ENCODE data around the gene SYNM.
"Not testable (repeated sequence)": the region's sequence is repeated elsewhere in the genome, so short reads cannot be mapped to it uniquely, and the experiment has no call there.

SYNM gene

DNA sequence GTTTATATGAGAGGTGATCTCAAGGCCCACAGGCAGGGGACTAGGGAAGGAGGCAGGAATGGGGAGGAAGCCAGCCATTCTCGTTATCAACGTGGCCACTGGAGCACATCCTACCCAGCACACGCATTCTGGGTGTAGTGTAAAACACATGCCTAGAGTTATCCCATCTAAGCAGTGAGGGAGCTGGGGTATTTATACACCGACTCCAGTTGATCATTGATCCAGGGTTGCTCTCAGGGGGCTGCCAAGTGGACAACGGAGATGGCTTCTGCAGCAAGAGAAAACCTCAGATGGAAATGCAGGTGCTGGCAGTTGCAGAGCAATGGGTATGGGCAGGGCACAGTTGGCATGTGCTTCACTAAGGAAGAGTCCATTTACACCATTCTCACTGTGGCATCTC, 30.4 kb upstream of the SYNM start:
- TF ChIP-seq, protein P1, sequence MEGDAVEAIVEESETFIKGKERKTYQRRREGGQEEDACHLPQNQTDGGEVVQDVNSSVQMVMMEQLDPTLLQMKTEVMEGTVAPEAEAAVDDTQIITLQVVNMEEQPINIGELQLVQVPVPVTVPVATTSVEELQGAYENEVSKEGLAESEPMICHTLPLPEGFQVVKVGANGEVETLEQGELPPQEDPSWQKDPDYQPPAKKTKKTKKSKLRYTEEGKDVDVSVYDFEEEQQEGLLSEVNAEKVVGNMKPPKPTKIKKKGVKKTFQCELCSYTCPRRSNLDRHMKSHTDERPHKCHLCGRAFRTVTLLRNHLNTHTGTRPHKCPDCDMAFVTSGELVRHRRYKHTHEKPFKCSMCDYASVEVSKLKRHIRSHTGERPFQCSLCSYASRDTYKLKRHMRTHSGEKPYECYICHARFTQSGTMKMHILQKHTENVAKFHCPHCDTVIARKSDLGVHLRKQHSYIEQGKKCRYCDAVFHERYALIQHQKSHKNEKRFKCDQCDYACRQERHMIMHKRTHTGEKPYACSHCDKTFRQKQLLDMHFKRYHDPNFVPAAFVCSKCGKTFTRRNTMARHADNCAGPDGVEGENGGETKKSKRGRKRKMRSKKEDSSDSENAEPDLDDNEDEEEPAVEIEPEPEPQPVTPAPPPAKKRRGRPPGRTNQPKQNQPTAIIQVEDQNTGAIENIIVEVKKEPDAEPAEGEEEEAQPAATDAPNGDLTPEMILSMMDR (IDR thresholded peaks at IDR 0.05; ENCODE audit: insufficient read depth, low read depth, low read length, missing control alignments) = no peak
- no peak for DNase-seq (ENCODE audit: low read depth)
- no peak overlapping the region for H3K4me3 ChIP-seq (ENCODE audit: low read length)

DNA sequence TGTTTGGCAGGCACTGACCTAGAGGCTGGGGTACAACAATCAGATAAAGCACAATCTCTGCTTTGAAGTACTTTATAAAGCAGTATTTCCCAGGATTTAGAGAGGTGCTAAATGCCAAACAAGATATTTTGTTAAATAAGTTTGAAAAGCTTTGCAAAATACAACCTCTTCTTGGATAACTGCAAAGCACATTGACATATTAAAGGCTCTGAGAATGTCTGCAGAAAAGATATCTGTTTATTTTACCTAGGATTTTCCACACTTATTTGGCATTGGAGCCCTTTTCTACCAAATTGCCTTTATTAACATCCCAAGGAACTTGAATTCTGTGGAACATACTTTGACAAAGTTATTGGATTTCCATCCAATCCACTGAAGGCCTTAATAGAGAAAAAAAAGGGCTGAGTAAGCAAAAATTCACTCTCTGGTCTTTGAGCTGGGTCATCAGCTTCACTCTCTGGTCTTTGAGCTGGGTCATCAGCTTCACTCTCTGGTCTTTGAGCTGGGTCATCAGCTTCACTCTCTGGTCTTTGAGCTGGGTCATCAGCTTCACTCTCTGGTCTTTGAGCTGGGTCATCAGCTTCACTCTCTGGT, 29.7 kb upstream of the SYNM start:
- H3K4me3 ChIP-seq (ENCODE audit: low read length); DNase-seq (ENCODE audit: low read depth): not testable (repeated sequence)

DNA sequence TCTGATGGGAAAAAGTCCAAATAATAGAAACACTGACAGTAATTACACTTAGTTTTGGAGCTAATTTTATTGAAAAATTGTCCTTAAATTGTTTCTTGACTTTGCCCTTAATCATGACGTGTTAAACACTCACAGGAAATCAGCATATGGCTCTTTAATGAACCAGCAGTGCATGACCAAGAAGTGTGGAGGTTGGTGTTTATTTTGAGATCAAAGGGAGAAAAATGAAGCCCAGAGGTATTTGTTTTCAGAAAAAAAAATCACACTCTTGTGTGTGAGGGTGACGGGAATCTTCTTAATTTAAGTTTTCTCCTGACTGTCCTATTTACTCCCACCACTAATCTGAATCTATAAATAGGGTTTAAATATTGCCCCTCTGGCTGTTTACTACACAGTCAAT, 28.8 kb upstream of the SYNM start:
- H3K4me3 ChIP-seq (ENCODE audit: low read length) = no peak overlapping the region
- TF ChIP-seq, protein P1 (IDR thresholded peaks at IDR 0.05; ENCODE audit: insufficient read depth, low read depth, low read length, missing control alignments) = no peak
- no peak for DNase-seq (ENCODE audit: low read depth)

DNA sequence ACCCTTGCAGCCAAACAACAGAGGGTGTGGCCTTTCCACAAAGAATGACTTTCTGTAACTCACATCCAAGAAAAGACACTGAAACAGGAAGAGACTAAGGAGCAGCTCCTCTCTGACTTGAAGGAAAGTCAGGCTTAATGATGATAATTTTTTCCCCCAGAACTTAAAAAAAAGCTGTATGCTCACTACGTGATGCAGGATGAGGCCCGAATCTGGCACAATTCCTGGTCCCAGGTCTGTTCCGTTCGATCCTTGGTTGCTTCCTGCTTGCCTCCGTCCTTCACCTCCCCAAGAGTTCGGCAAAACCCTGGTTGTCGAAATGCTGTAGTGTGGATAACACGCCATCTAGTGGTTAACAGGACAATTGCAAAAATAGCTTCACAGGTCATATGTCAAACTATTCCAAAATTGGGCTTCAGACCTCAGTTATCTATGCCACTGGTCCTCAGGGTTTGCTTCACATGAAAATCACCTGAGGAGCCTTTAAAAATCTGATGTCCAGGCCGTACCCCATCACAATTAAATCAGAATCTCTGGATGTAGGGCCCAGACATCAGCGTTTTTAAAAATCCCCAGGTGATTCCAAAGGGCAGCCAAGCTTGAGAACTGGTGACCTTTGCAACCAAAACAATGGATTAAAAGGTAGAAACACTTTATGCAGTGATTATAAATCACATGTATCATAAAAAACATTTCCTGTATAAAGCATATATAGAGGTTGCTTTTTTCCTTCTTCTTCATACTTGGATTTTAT, 28.1 kb upstream of the SYNM start:
- peak; percentile 79 for DNase-seq (ENCODE audit: low read depth)
- peak overlapping the region; percentile 5 for H3K4me3 ChIP-seq (ENCODE audit: low read length)
- TF ChIP-seq, protein P1 (IDR thresholded peaks at IDR 0.05; ENCODE audit: insufficient read depth, low read depth, low read length, missing control alignments) = peak; percentile 86

DNA sequence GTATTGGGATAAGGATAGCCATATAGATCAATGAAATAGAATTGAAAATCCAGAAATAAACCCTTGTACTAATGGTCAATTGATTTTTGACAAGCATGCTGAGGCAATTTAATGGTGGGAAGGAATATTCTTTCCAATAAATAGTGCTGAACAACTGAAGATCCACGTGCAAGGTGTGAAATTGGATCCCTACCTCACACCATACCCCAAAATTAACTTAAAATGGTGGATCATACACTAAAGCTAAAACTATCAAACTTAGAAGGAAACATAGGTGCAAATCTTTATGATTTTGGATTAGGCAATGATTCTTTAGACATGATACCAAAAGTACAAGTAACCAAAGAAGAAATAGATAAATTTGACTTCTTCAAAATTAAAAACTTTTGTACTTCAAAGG, 22.1 kb upstream of the SYNM start:
- H3K4me3 ChIP-seq (ENCODE audit: low read length) = no peak overlapping the region
- TF ChIP-seq, protein P1 (IDR thresholded peaks at IDR 0.05; ENCODE audit: insufficient read depth, low read depth, low read length, missing control alignments) = no peak
- no peak for DNase-seq (ENCODE audit: low read depth)

DNA sequence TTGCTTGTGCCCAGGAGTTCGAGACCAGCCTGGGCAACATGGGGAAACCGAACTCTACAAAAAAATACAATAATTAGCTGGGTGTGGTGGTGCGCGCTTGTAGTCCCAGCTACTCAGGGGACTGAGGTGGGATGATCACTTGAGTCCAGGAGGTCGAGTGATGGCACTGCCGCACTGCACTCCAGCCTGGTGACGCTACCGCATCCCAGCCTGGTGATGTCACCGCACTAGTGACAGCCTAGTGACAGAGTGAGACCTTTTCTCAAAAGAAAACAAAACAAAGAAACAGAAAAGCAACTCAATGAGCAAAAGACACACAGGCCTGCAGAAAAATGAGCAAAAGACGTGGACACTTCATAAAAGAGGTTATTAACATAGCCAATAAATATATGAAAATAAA, 19.9 kb upstream of the SYNM start:
- DNase-seq (ENCODE audit: low read depth) = no peak
- H3K4me3 ChIP-seq (ENCODE audit: low read length) = no peak overlapping the region
- TF ChIP-seq, protein P1 (IDR thresholded peaks at IDR 0.05; ENCODE audit: insufficient read depth, low read depth, low read length, missing control alignments) = no peak

DNA sequence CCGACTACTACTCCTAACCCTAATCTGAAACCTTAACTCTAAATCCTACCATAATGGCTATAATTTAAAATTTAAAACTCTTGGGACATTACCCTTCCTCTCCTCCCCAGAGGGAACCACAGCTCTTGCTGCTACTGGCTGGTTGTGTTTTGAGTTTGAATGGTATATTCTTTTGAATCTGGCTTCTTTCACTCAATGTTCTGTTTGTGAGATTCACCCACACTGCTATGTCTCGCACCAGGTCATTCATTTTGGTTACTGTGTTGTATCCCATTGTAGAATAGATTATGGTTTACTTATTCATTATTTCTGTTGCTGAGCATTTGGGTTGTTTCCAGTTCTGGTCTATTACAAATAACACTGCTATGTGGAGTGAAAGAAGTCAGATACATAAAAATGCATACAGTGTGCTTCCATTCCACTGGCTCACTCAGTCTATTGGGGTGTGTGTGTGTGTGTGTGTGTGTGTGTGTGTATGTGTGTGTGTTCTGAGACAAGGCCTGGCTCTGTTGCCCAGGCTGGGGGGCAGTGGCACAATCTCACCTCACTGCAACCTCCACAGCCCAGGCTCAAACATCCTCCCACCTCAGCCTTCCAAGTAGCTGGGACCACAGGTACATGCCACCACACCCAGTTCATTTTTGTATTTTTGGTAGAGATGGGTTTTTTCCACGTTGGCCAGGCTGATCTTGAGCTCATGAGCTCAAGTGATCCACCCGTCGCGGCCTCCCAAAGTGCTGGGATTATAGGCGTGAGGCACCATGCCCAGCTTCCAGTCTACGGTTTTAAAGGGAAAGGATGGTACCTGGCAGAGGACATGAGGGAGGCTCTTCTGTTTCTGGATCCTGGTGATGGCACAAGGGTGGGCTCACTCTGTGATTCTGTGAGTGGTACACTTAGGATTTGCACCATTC, 19.2 kb upstream of the SYNM start:
- peak; percentile 22 for DNase-seq (ENCODE audit: low read depth)
- TF ChIP-seq, protein P1 (IDR thresholded peaks at IDR 0.05; ENCODE audit: insufficient read depth, low read depth, low read length, missing control alignments) = no peak
- no peak overlapping the region for H3K4me3 ChIP-seq (ENCODE audit: low read length)
